ENCODE data around the gene OAF.

- TF ChIP-seq CTCF (IDR thresholded peaks at IDR 0.05) (no peak), POLR2AphosphoS5 (IDR thresholded peaks at IDR 0.05) (peak in 1 of 4 donors; percentile 9)
Observed at GRCh38 chr11:120184946-120185705, 25.7 kb upstream of the OAF start.

Measured in sigmoid colon (tissue), 4 donors.